ENCODE measurements around the gene TCF23. TPM values are rescaled to one million over a fixed set of nuclear protein-coding genes. Genes with fewer than 3 reads are reported as not detected.

TCF23 gene
- total RNA-seq, 8 experiments from 2014 or later, result 0.09 to 0.66 (median 0.23) TPM; not detected in 2

- in situ Hi-C loops (cut with MboI; ENCODE audit: low pct_unique_long_range_greater_than_20kb in 2 of 9, low sequenced_read_pairs in 9 of 9, unreplicated experiment in 9 of 9), result no loop called here
- ATAC-seq (replicated peaks in 6 of 8), result no peak
- H3K27ac ChIP-seq, result no peak overlapping the region
- H3K4me1 ChIP-seq (replicated peaks in 1 of 2), result no peaks in the 10 kb centered on the region
- no peak overlapping the region for H3K4me3 ChIP-seq
- WGBS, 10 experiments, result 30 to 100% (median 80%) methylated on average over 1 to 10 of the region's 29 CpGs; no CpG with 5 or more reads in 5 of the 10 experiments
Observed at GRCh38 chr2:27149570-27150405, 984 bp downstream of the TCF23 start.

GRCh38 chr2:27150639-27151230 lies 1.9 kb downstream of the TCF23 start:
- in situ Hi-C loops (cut with MboI; ENCODE audit: low pct_unique_long_range_greater_than_20kb in 2 of 9, low sequenced_read_pairs in 9 of 9, unreplicated experiment in 9 of 9), result no loop called here
- Histone ChIP-seq H3K4me3 (no peak overlapping the region), H3K4me1 (replicated peaks in 1 of 2) (no peaks in the 10 kb centered on the region), H3K27ac (no peak overlapping the region)
- no peak for ATAC-seq (replicated peaks in 6 of 8)
- WGBS, 10 experiments, result 48 to 100% (median 75%) methylated on average over 1 to 7 of the region's 8 CpGs; no CpG with 5 or more reads in 1 of the 10 experiments

GRCh38 chr2:27152102-27152795 lies 3.4 kb downstream of the TCF23 start:
- peak in 1 of 8 experiments; percentile 41 for ATAC-seq (replicated peaks in 6 of 8)
- Histone ChIP-seq H3K4me3 (no peak overlapping the region), H3K4me1 (replicated peaks in 1 of 2) (no peaks in the 10 kb centered on the region), H3K27ac (no peak overlapping the region)
- in situ Hi-C loops (cut with MboI; ENCODE audit: low pct_unique_long_range_greater_than_20kb in 2 of 9, low sequenced_read_pairs in 9 of 9, unreplicated experiment in 9 of 9), result no loop called here
- WGBS, 10 experiments, result 0 to 80% (median 62%) methylated on average over 1 to 4 of the region's 8 CpGs; no CpG with 5 or more reads in 4 of the 10 experiments

- no peak overlapping the region for H3K27ac ChIP-seq
- 17 to 86% (median 76%) methylated on average over 1 to 2 of the region's 2 CpGs; no CpG with 5 or more reads in 5 of the 10 experiments for WGBS, 10 experiments
- in situ Hi-C loops (cut with MboI; ENCODE audit: low pct_unique_long_range_greater_than_20kb in 2 of 9, low sequenced_read_pairs in 9 of 9, unreplicated experiment in 9 of 9), result no loop called here
Observed at GRCh38 chr2:27152796-27153464, 4.1 kb downstream of the TCF23 start.

GRCh38 chr2:27154488-27154887 lies 5.7 kb downstream of the TCF23 start:
- 25 to 83% (median 73%) methylated on average over 1 to 4 of the region's 6 CpGs; no CpG with 5 or more reads in 3 of the 10 experiments for WGBS, 10 experiments
- Histone ChIP-seq H3K27ac (no peak overlapping the region), H3K4me3 (no peak overlapping the region), H3K4me1 (replicated peaks in 1 of 2) (no peaks in the 10 kb centered on the region)
- in situ Hi-C loops (cut with MboI; ENCODE audit: low pct_unique_long_range_greater_than_20kb in 2 of 9, low sequenced_read_pairs in 9 of 9, unreplicated experiment in 9 of 9), result no loop called here
- ATAC-seq (replicated peaks in 6 of 8), result no peak

More at GRCh38 chr2:27152796-27153464, 4.1 kb downstream of the TCF23 start:
- H3K4me1 ChIP-seq (replicated peaks in 1 of 2), result no peaks in the 10 kb centered on the region
- H3K4me3 ChIP-seq, result no peak overlapping the region
- ATAC-seq (replicated peaks in 6 of 8), result peak in 1 of 8 experiments; percentile 10

- 62 to 100% (median 83%) methylated on average over 1 to 5 of the region's 9 CpGs; no CpG with 5 or more reads in 4 of the 10 experiments for WGBS, 10 experiments
- ATAC-seq (replicated peaks in 6 of 8), result peak in 5 of 8 experiments; percentile 24 to 68 (median 31)
- in situ Hi-C loops (cut with MboI; ENCODE audit: low pct_unique_long_range_greater_than_20kb in 2 of 9, low sequenced_read_pairs in 9 of 9, unreplicated experiment in 9 of 9), result no loop called here
- no peaks in the 10 kb centered on the region for H3K4me1 ChIP-seq (replicated peaks in 1 of 2)
- H3K4me3 ChIP-seq, result no peak overlapping the region
- H3K27ac ChIP-seq, result no peak overlapping the region
Observed at GRCh38 chr2:27155069-27155520, 6.3 kb downstream of the TCF23 start.

GRCh38 chr2:27158468-27158867 lies 9.7 kb downstream of the TCF23 start:
- no peak overlapping the region for H3K27ac ChIP-seq
- no peaks in the 10 kb centered on the region for H3K4me1 ChIP-seq (replicated peaks in 1 of 2)
- 53 to 90% (median 71%) methylated on average over 1 to 3 of the region's 6 CpGs; no CpG with 5 or more reads in 7 of the 10 experiments for WGBS, 10 experiments
- in situ Hi-C loops (cut with MboI; ENCODE audit: low pct_unique_long_range_greater_than_20kb in 2 of 9, low sequenced_read_pairs in 9 of 9, unreplicated experiment in 9 of 9), result no loop called here
- no peak overlapping the region for H3K4me3 ChIP-seq
- ATAC-seq (replicated peaks in 6 of 8), result no peak

- in situ Hi-C loops (cut with MboI; ENCODE audit: low pct_unique_long_range_greater_than_20kb in 2 of 9, low sequenced_read_pairs in 9 of 9, unreplicated experiment in 9 of 9), result no loop called here
Observed at GRCh38 chr2:27159271-27159670, 10.5 kb downstream of the TCF23 start.

GRCh38 chr2:27160191-27160590 lies 11.4 kb downstream of the TCF23 start:
- in situ Hi-C loops (cut with MboI; ENCODE audit: low pct_unique_long_range_greater_than_20kb in 2 of 9, low sequenced_read_pairs in 9 of 9, unreplicated experiment in 9 of 9), result no loop called here
- Histone ChIP-seq H3K4me1 (replicated peaks in 1 of 2) (no peaks in the 10 kb centered on the region), H3K4me3 (no peak overlapping the region), H3K27ac (no peak overlapping the region)
- ATAC-seq (replicated peaks in 6 of 8), result no peak
- WGBS, 10 experiments, result 50 to 89% (median 64%) methylated on average over 1 to 7 of the region's 9 CpGs; no CpG with 5 or more reads in 1 of the 10 experiments

More at GRCh38 chr2:27159271-27159670, 10.5 kb downstream of the TCF23 start:
- no peak overlapping the region for H3K4me3 ChIP-seq
- no peak for ATAC-seq (replicated peaks in 6 of 8)
- H3K4me1 ChIP-seq (replicated peaks in 1 of 2), result no peaks in the 10 kb centered on the region
- 78 to 100% methylated on average over 2 to 4 of the region's 6 CpGs; no CpG with 5 or more reads in 8 of the 10 experiments for WGBS, 10 experiments
- H3K27ac ChIP-seq, result no peak overlapping the region

GRCh38 chr2:27162151-27163121 lies 13.6 kb downstream of the TCF23 start:
- no peak for ATAC-seq (replicated peaks in 6 of 8)
- in situ Hi-C loops (cut with MboI; ENCODE audit: low pct_unique_long_range_greater_than_20kb in 2 of 9, low sequenced_read_pairs in 9 of 9, unreplicated experiment in 9 of 9), result no loop called here
- no peak overlapping the region for H3K27ac ChIP-seq
- H3K4me3 ChIP-seq, result no peak overlapping the region
- whole genome bisulfite sequencing, 10 experiments, result 48 to 93% (median 75%) methylated on average over 2 to 12 of the region's 15 CpGs
- no peaks in the 10 kb centered on the region for H3K4me1 ChIP-seq (replicated peaks in 1 of 2)

- no peak overlapping the region for H3K27ac ChIP-seq
- in situ Hi-C loops (cut with MboI; ENCODE audit: low pct_unique_long_range_greater_than_20kb in 2 of 9, low sequenced_read_pairs in 9 of 9, unreplicated experiment in 9 of 9), result no loop called here
- 38 to 93% (median 74%) methylated on average over 1 to 8 of the region's 8 CpGs; no CpG with 5 or more reads in 2 of the 10 experiments for WGBS, 10 experiments
- no peak for ATAC-seq (replicated peaks in 6 of 8)
- H3K4me3 ChIP-seq, result no peak overlapping the region
- no peaks in the 10 kb centered on the region for H3K4me1 ChIP-seq (replicated peaks in 1 of 2)
Observed at GRCh38 chr2:27164960-27165763, 16.4 kb downstream of the TCF23 start.

Data from motor neuron (in vitro differentiated cells).